Transverse colon (tissue), 3 donors: Measurements from ENCODE around the gene FOXP2.

ENCODE experiments used
- CTCF ChIP-seq, 5 experiments: fragments of 200-600 bp in 3 of 5; fragments of 450-650 bp in 2 of 5; sonication (generic) in 3 of 5; IDR thresholded peaks; 1 replicate in 2 of 5; 2 replicates in 3 of 5; pipeline ENCODE4 v1.5.1; 2016 to 2017; ENCODE audit warnings: antibody characterized with exemption in 5 of 5, inconsistent platforms in 3 of 5, mild to moderate bottlenecking in 2 of 5, moderate library complexity in 1 of 5
- EP300 ChIP-seq: sonication (generic); formaldehyde crosslinking; IDR thresholded peaks from one replicate; pipeline ENCODE4 v1.6.1; 2017; ENCODE audit warnings: antibody characterized with exemption, low read depth
- POLR2A ChIP-seq: fragments of 450-650 bp; IDR thresholded peaks from one replicate; pipeline ENCODE4 v1.6.1; 2016; ENCODE audit warnings: antibody characterized with exemption, mild to moderate bottlenecking, moderate library complexity

- no peak for TF ChIP-seq EP300
- no peak for TF ChIP-seq POLR2A
- TF ChIP-seq CTCF (IDR thresholded peaks at IDR 0.05) = no peak
Observed at GRCh38 chr7:114439581-114439980, 25.0 kb downstream of the FOXP2 start.
